Ovary (tissue), 3 donors: ENCODE measurements around the gene RELA.

Source experiments
- POLR2A ChIP-seq: fragments of 450-650 bp; IDR thresholded peaks from one replicate; pipeline ENCODE4 v1.6.1; 2017; ENCODE audit warnings: antibody characterized with exemption, mild to moderate bottlenecking, moderate library complexity
- TF ChIP-seq, protein P1 (sequence below), 3 donors: fragments of 450-650 bp in 2 of 3; fragments of 200-600 bp in 1 of 3; IDR thresholded peaks; one replicate each; pipeline versions ENCODE4 v1.5.1 to v1.8.0; 2016 to 2022; ENCODE audit warnings: antibody characterized with exemption in 3 of 3, mild to moderate bottlenecking in 1 of 3
- donor health status: DM: no; HTN: no; CAD: no.

DNA sequence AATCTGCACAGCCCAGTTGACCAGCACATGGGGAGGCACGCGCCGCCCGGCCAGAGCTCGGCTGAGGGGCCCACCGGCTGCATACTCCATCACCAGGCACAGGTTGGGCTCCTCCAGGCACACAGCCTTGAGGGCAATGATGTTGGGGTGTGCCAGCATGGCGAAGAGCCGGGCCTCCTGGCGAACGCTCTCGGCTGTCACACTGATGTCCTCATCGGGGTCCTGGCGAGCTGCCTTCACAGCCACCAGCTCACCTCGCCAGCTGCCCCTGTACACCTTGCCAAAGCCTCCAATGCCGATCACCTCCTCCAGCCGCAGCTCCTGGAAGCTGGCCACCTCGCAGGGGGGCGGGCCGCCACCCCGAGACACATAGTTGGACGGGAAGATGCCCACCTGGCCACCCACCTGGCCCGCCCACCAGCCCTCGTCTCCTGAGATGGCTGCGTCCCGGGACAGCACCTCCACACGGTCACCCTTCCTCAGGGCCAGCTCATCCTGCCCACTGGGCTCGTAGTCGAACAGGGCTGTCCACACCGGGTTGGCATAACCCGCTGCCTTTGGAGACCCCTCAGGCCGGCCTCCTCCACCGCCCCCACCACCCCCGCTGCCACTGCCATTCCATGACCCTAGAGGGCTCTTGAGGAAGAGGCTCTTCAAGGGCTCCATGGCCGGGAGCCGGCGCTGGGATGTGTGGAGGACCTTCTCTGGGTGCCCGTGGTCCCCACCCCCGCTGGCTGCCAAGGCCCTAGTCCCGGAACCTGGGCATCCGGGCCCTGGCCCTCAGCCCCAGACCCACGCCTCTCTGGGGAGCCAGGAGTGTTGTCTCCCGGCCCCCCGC is 49.4 kb downstream of the RELA start:
- TF ChIP-seq, protein P1, sequence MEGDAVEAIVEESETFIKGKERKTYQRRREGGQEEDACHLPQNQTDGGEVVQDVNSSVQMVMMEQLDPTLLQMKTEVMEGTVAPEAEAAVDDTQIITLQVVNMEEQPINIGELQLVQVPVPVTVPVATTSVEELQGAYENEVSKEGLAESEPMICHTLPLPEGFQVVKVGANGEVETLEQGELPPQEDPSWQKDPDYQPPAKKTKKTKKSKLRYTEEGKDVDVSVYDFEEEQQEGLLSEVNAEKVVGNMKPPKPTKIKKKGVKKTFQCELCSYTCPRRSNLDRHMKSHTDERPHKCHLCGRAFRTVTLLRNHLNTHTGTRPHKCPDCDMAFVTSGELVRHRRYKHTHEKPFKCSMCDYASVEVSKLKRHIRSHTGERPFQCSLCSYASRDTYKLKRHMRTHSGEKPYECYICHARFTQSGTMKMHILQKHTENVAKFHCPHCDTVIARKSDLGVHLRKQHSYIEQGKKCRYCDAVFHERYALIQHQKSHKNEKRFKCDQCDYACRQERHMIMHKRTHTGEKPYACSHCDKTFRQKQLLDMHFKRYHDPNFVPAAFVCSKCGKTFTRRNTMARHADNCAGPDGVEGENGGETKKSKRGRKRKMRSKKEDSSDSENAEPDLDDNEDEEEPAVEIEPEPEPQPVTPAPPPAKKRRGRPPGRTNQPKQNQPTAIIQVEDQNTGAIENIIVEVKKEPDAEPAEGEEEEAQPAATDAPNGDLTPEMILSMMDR (IDR thresholded peaks at IDR 0.05): no peak
- no peak for TF ChIP-seq POLR2A
